Measurements from ENCODE around the gene SULT1A3.
"Not testable (repeated sequence)": the region's sequence is repeated elsewhere in the genome, so short reads cannot be mapped to it uniquely, and the experiment has no call there.

Gene SULT1A3

DNA sequence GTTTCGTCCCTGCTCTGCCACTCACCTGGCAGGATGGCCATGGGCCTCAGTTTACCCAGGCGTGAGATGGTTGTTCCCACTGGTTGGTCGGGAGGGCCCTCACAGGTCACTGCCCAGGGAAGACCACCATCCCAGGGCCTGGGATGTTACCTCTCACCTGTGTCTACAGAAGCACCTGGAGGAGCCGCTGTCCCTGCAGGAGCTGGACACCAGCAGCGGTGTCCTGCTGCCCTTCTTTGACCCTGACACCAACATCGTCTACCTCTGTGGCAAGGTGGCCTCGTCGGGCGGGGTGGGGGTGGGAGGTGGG is 11.5 kb upstream of the SULT1A3 start:
- DNase-seq, result no peak

DNA sequence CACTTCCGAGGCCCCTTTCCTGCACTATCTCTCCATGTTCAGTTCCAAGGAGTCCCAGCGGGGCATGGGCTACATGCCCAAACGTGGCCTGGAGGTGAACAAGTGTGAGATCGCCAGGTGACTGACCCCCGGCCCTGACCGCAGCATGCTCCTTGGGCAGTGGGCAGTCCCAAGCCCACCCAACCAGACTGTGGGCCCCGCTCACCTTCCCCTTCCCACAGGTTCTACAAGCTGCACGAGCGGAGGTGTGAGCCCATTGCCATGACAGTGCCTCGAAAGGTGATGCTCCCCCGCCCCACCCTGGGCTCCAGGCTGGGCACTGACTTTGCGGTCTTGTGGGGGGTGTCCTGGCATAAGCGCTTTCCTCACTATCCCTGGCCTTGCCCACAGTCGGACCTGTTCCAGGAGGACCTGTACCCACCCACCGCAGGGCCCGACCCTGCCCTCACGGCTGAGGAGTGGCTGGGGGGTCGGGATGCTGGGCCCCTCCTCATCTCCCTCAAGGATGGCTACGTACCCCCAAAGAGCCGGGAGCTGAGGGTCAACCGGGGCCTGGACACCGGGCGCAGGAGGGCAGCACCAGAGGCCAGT is 11.0 kb upstream of the SULT1A3 start:
- no peak for DNase-seq

- DNase-seq, result not testable (repeated sequence)
These were observed 7.9 kb upstream of the SULT1A3 start for GRCh38 chr16:30191158-30191557.

DNA sequence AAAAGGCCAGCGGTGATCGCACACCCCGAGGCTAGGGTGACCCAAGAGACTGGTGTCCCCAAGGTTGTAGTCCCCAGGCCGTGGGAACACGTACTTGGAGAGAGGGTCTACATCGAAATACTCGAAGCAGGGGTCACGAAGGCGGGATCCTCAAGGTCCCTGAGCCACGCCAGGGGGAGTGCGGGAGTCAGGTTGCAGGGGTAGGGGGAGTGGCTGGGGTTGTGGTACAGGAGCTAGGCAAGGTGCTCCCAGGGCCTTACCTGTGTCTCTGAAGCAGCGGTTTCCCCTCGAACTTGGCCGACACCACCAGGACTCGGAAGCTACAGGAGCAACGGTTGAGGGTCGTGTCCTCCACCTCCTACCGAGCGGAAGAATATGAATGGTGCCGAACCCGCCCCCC is 6.0 kb upstream of the SULT1A3 start:
- not testable (repeated sequence) for DNase-seq

- not testable (repeated sequence) for DNase-seq
These were observed 5.4 kb upstream of the SULT1A3 start, which contains the start of the genes BOLA2B and SLX1A for GRCh38 chr16:30193615-30194014. Gene BOLA2B (minus strand): TSS chr16:30193666. CDS start chr16:30193595, 71 bp downstream. Gene SLX1A (plus strand): TSS chr16:30193875. CDS start chr16:30194085, 210 bp downstream.

DNA sequence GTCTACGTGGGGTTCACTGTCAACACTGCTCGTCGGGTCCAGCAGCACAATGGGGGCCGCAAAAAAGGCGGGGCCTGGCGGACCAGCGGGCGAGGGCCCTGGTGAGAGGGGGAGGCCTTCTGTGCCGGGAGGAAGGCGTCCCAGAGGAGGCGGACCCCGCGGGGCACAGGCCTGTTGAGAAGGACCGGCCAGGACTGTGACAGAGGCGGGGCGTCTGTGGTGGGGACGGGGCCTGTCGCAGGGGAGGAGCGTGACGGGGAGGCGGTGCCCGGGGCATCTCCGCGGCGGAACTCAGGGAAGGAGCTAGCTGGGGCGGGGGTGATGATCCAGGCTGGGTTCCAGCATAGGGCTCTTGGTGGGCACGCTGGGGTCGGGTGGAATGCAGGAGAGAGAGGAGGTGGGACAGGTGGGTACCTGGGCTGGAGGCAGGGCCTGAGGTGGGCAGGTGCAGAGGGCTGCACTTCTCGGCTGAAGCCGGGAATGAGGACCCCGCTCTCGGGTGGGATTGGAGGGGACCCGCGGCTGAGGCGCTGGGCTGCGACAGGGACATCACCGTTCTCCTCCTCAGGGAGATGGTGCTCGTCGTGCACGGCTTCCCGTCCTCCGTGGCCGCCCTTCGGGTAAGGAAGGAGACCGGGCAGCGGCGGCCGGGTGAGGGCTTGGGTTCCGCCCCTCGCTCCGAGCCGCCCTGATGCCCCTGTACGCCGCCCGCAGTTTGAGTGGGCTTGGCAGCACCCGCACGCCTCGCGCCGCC is 4.7 kb upstream of the SULT1A3 start:
- not testable (repeated sequence) for DNase-seq

DNA sequence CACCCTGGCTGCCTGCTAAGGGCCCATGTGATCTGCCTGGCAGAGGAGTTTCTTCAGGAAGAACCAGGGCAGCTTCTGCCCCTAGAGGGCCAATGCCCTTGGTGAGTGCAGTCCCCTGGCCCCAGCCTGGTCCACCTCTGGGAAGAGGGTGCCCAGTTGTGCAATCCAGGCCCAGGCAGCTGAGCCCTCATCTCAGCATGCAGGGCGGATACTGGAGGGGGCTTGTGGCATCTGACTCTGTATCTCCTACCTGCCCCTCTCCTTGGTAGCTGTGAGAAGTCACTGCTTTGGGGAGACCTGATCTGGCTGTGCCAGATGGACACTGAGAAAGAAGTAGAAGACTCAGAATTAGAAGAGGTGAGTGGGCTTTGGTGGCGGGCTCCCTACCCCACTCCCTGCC is 2.1 kb upstream of the SULT1A3 start:
- DNase-seq, result not testable (repeated sequence)

DNA sequence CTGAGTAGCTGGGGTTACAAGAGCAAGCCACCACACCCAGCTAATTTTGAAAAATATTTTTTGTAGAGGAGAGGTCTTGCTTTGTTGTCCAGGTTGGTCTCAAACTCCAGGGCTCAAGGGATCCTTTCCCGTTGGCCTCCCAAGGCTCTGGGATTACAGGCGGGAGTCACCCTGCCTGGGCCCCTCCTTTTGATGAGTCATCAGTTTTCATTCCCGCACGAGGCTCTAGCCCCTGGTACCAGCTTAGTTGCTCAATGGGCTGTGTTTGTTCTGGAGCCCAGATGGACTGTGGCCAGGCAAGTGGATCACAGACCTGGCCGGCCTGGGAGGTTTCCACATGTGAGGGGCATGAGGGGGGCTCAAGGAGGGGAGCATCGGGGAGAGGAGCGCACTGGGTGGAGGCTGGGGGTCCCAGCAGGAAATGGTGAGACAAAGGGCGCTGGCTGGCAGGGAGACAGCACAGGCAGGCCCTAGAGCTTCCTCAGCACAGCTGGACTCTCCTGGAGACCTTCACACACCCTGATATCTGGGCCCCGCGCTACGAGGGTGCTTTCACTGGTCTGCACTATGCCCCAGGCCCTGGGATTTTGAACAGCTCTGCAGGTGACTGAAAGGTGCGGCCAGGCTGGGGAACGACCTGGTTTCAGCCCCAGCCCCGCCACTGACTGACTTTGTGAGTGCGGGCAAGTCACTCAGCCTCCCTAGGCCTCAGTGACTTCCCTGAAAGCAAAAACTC is 721 bp downstream of the SULT1A3 start:
- not testable (repeated sequence) for DNase-seq

DNA sequence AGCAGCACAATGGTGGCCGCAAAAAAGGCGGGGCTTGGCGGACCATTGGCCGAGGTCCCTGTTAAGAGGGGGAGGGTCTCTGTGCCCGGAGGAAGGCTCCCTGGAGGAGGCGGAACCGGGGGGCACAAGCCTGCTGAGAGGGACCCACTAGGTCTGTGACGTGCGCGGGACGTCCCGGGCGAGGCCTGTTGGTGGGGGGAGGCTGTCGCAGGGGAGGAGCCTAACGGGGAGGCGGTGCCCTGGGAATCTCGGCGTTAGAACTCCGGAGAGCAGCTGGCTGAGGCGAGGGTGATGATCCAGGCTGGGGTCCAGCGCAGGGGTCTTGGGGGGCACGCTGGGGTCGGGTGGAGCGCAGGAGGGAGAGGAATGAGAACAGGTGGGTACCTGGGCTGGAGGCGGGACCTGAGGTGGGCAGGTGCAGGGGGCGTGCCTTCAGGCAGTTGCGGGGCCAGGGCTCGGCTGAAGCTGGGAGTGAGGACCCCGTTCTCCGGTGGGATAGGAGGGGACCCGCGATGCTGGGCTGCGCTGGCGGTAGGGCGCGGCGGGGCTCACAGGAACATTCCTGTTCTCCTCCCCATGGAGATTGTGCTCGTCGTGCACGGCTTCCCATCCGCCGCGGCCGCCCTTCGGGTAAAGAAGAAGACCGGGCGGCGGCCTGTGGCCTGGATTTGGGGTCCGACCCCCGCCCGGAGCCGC is 6.6 kb downstream of the SULT1A3 start:
- DNase-seq, result not testable (repeated sequence)

DNA sequence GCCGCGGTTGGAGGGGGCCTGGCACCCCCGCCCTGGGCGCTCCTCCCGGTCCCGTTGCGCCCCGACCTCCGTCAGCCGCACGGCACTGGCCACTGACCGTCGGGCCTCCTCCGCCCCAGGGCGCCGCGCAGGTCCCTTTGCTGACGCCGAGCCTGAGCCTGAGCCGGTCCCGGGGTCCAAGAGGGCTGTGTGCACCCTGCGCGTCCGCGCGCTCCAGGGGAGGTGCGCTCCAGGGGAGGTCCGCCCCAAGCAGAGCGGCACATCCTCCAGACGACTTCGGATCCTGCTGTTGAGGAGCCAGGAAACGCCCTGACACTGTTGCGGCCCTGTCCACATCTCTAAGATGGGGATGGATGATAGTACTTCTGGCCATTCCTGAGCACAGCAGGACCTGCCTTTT is 7.2 kb downstream of the SULT1A3 start:
- not testable (repeated sequence) for DNase-seq

DNA sequence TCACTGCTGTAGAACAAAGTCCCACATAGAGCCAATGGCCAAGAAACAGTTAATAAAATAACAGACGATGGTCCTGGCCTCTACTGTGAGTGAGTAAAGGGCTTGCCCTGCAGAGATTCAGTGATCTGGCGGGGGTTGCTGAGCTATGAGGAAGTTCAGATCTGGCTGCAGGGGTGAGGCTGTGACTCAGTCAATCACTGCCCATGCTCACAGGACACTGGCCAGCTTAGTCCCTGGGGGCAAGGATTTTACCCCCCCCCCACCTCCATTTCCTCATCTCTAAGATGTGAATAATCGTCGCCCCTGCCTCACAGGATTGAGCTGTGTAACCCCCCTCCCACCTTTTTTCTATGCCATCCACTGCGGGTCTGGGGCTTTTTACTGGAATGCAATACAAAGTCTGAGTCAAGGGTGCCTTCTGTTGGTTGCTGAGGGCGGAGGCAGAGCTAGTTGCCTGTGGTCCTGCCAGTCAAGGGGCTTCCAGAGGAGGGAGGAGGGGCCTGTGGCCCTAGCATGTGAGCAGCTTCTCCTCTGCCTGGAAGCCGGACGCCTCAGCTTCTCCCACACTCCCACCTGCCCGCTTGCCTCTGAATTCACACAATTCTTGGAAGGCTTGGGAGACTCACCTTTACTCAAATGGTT is 8.1 kb downstream of the SULT1A3 start:
- DNase-seq, result peak; percentile 1

GRCh38 chr16:30209032-30209431 is 10.0 kb downstream of the SULT1A3 start:
- peak; percentile 57 for DNase-seq

GRCh38 chr16:30211414-30211813 is 12.4 kb downstream of the SULT1A3 start:
- not testable (repeated sequence) for DNase-seq

GRCh38 chr16:30217082-30217481 is 18.0 kb downstream of the SULT1A3 start:
- not testable (repeated sequence) for DNase-seq

DNA sequence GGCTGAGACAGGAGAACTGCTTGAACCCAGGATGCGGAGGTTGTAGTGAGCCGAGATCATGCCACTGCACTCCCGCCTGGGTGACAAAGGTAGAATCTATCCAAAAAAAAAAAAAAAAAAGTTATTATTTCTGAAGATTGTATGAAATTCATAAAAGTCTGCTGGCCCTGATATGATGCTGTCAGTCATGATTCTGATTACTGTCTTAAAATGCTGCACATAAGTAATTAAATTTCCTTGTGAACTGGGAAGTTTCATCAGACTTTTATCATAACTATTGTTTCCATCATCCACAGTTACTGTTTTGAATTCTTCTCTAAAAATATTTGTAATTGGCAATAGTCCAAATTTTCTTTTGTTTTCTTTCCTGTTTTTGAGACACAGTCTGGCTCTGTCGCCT is 49.3 kb downstream of the SULT1A3 start, which contains the start of gene NPIPB13:
Gene NPIPB13, minus strand, starts transcription at position 101 of the 400 bp plus-strand sequence. CDS start 2,906 bp downstream, outside the sequence.
- DNase-seq, result not testable (repeated sequence)
